Erythroblast (primary cell): ENCODE measurements around the gene MMP21.

ENCODE experiments used
- GATA1 ChIP-seq: IDR thresholded peaks from 2 replicates; pipeline ENCODE4 v1.6.1; 2011; ENCODE audit warnings: low read depth, mild to moderate bottlenecking, control low read depth, low read length, moderate library complexity
- POLR2A ChIP-seq: IDR thresholded peaks from 2 replicates; pipeline ENCODE4 v1.6.1; 2011; ENCODE audit warnings: mild to moderate bottlenecking, low read length

DNA sequence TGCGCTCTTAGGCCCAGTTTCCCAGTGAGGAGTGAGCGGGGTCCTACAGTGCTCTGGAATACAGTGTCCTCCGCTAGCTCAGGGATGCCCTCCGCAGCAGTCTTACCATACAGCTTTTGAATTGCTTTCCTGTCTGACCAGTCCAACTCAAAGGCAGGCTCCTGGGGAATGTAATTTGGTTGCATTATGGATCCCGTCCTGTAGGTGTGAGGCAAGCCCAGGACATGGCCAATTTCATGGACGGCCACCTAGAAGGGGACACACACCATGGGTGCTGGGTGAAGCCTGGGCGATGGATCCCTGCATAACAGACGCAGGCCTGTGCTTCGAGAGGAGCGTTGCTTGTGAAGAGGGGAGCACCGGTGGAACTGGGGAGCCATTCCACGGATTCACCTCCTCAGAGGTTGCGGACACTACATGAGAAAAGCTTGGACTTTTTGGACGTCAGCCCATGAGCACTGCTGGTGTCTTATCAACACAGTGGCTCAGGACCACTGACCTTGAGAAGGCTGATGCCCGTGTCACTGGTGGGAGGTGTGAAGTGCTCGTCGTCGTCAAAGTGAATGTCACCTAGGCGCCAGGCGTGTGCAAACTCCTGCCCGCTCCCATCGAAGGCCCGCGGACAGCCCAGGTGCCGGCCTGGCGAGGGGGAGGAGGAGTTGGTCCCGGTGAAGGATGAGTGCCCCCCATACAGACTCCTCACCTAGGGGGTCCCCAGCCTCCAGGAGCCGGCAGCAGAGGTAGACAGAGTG, 3.3 kb downstream of the MMP21 start:
- TF ChIP-seq POLR2A (no peak), GATA1 (no peak)
